ENCODE results near the gene WNK3.
"Not testable (repeated sequence)": the region's sequence is repeated elsewhere in the genome, so short reads cannot be mapped to it uniquely, and the experiment has no call there.

WNK3 gene

DNA sequence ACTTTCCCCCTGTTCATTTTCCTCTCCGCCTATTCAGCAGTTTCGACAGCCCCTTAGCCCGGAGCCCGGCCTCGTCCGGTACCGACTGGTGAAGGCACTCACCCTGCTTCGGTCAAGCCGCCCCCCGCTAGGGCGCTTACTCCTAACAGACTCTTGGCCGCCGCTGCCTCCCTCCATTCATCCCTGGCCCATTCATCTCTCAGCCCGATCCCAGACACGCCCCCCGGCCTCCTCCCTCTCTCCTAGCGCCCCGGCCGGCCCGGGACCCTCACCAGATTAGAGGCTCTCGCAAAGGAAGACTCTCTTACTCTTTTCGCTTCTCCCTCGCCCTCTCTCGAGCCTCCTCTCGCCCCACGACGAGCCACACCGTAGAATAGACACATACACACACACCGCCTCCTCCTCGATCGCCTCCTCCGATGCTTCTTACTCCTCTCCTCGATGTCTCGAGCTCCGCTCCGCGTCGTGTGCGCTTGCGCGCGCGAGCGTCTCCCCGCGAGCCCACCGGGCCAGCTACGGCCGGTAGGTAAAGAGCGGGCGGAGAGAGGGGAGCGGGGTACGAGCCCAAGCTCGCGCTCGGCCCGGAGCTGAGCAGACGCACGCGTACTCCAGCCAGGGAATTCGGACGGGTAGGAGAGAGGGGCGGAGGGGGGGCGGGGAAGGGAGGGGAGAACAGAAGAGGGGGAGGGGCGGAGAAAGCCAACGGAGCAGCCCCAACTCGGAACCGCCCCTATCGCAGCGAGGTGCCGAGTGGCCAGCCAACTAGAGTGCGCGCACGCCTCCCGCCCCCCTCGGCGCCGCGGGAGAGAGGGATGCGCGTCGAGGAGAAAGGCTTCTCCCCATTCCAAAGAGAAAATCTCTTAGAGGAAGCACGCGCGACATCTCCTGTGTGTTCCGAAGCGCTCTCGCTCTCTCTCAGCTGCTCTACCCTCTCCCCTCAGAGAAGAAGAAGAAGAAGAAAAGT lies at the start of gene WNK3:
TSS of gene WNK3 (minus strand) at position 633 of the 964 bp plus-strand sequence.
- Histone ChIP-seq H3K9ac (no peak within 1 kb of the TSS), H3K36me3 (no peaks in the 10 kb centered on the region), H3K27me3 (peaks cover 66 to 95% (median 84%) of the 10 kb centered on the region in 11 experiments), H3K27ac (no peak within 1 kb of the TSS), H4K20me1 (no peaks in the 10 kb centered on the region), H3K9me3 (replicated peaks in 1 of 11) (peaks cover 13 to 32% (median 19%) of the 10 kb centered on the region in 11 experiments), H3K4me1 (no peaks in the 10 kb centered on the region), H3K4me2 (no peak within 1 kb of the TSS), H3K4me3 (no peak within 1 kb of the TSS)
- TF ChIP-seq Cebpa-rat (IDR thresholded peaks at IDR 0.05): no peak

DNA sequence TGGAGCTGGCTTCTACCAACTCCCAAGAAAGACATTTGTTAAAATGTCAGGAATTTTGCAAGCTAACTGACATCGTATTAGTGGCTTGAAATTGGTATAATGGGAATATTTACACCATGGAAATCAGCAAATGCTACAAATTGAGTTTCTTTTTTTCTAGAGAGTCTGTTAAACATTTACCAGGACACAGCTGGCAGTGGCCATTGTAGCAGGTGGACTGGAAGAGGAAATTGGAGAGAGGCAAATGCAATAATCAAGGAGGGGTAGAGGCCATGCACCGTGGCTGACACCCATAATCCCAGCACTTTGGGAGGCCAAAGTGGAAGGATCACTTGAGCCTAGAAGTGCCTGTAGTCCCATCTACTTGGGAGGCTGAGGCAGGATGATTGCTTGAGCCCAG lies 49.4 kb upstream of the WNK3 start:
- peaks cover 0 to 30% (median 0%) of the 10 kb centered on the region in 11 experiments; a peak in 6 of 22 replicates for H4K20me1 ChIP-seq
- TF ChIP-seq Cebpa-rat (IDR thresholded peaks at IDR 0.05): no peak
- H3K4me2 ChIP-seq: no peak overlapping the region
- no peak overlapping the region for H3K27ac ChIP-seq
- H3K36me3 ChIP-seq: no peaks in the 10 kb centered on the region
- no peak overlapping the region for H3K9ac ChIP-seq
- peaks cover 65 to 98% (median 90%) of the 10 kb centered on the region in 11 experiments for H3K27me3 ChIP-seq
- H3K9me3 ChIP-seq (replicated peaks in 1 of 11): no peaks in the 10 kb centered on the region
- no peak overlapping the region for H3K4me3 ChIP-seq
- H3K4me1 ChIP-seq: peaks cover 0 to 25% (median 14%) of the 10 kb centered on the region in 10 experiments; a peak in 14 of 20 replicates

DNA sequence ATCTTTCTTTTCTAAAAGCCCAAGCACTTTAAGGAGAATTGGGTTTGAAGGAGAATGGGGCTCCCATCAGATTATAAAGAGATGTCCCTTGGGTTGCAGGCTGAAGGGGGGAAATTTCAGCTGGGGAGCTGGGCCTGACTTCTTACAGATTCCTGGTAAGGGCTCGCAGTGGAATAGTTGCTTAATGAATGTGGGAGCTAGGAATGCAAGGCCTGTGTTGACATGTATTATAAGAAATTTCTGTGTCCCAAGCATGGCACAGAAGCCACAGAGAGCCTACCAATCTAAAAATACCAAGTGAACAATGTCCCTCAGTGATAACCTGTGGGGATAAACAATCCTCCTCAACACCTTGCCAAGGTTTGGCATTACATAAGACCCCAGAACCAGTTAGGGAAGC lies 39.3 kb upstream of the WNK3 start:
- TF ChIP-seq Cebpa-rat (IDR thresholded peaks at IDR 0.05): no peak
- Histone ChIP-seq H3K4me2 (no peak overlapping the region), H3K4me3 (no peak overlapping the region)

DNA sequence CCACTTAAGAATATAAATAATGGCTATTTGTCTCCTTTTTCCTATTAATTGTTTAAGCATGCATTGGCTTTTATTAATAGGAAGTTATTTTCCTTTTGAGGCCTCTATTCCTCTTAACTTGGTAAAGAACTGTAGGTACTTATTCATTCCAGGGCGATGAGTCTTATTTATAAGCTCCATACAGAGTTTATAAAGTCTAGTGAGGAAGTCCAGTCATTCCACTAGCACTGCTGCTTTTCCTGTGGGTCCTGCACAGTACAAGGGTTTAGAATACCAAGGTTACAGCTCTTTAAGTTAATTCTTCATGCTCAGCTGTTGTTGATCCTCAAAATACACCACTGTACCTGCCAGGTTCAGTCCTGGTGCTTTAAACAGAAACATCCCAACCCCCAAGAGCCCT lies 28.5 kb upstream of the WNK3 start:
- no peak overlapping the region for H3K4me3 ChIP-seq
- H3K9me3 ChIP-seq (replicated peaks in 1 of 11): 0 out of 22 replicates have a peak, but pooled peaks cover 0 to 2% (median 0%) of the 10 kb centered on the region in 11 experiments
- no peak overlapping the region for H3K27ac ChIP-seq
- no peaks in the 10 kb centered on the region for H3K4me1 ChIP-seq
- no peak for TF ChIP-seq Cebpa-rat (IDR thresholded peaks at IDR 0.05)
- no peaks in the 10 kb centered on the region for H3K36me3 ChIP-seq
- no peaks in the 10 kb centered on the region for H4K20me1 ChIP-seq
- peaks cover 6 to 53% (median 32%) of the 10 kb centered on the region in 11 experiments; a peak in 19 of 22 replicates for H3K27me3 ChIP-seq
- H3K9ac ChIP-seq: no peak overlapping the region
- no peak overlapping the region for H3K4me2 ChIP-seq

More for the DNA sequence above, 39.3 kb upstream of the WNK3 start:
- peaks cover 0 to 23% (median 6%) of the 10 kb centered on the region in 11 experiments; a peak in 17 of 22 replicates for H3K27me3 ChIP-seq
- no peak overlapping the region for H3K9ac ChIP-seq
- no peaks in the 10 kb centered on the region for H3K4me1 ChIP-seq
- no peaks in the 10 kb centered on the region for H3K9me3 ChIP-seq (replicated peaks in 1 of 11)
- H3K27ac ChIP-seq: no peak overlapping the region
- H3K36me3 ChIP-seq: no peaks in the 10 kb centered on the region
- no peaks in the 10 kb centered on the region for H4K20me1 ChIP-seq

DNA sequence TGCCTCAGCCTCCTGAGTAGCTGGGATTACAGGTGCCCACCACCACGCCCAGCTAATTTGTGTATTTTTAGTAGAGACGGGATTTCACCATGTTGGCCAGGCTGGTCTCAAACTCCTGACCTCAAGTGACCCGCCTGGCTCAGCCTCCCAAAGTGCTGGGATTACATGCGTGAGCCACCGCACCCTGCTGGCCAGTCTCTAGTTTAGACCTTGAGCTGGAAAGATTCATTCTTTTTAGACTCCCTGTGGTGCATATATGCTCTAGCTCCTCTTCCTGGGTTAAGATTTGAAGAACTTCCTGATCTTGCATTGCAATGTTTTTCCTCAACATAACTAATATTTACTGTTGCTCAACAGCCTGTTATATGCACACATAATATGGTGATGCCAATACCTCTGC lies 26.8 kb upstream of the WNK3 start:
- not testable (repeated sequence) for H3K27ac ChIP-seq, H3K4me3 ChIP-seq, H3K4me1 ChIP-seq, H4K20me1 ChIP-seq, H3K4me2 ChIP-seq, H3K9ac ChIP-seq, H3K36me3 ChIP-seq
- Histone ChIP-seq H3K9me3 (replicated peaks in 1 of 11) (peaks cover 0 to 18% (median 1%) of the 10 kb centered on the region in 11 experiments; a peak in 8 of 22 replicates), H3K27me3 (peaks cover 6 to 50% (median 24%) of the 10 kb centered on the region in 11 experiments; a peak in 19 of 22 replicates)

DNA sequence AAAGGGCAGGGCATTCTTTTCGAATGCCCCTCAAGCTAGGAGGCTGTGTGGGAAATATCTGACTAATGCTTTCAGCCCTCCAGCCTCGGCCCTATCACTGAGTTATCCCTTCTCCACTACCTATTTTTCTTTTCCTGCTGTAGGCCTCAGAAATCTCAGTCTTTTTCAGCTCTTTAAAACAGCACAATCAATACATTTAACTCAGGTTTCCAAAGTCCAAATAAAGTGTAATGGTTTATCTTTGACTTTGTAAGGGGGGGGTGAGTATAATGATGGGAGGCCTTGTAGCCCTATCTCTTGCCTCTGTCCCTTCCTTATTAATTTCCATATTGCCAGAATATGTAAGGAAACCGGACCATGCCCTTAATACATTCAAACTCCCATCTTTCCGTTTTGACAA lies 1.6 kb upstream of the WNK3 start:
- no peak overlapping the region for H3K4me2 ChIP-seq
- no peak for TF ChIP-seq Cebpa-rat (IDR thresholded peaks at IDR 0.05)
- peaks cover 10 to 27% (median 14%) of the 10 kb centered on the region in 11 experiments; a peak in 21 of 22 replicates for H3K9me3 ChIP-seq (replicated peaks in 1 of 11)
- no peak overlapping the region for H3K9ac ChIP-seq
- no peaks in the 10 kb centered on the region for H4K20me1 ChIP-seq
- H3K36me3 ChIP-seq: no peaks in the 10 kb centered on the region
- H3K4me1 ChIP-seq: no peaks in the 10 kb centered on the region
- H3K27ac ChIP-seq: no peak overlapping the region
- no peak overlapping the region for H3K4me3 ChIP-seq
- H3K27me3 ChIP-seq: peaks cover 83 to 95% (median 91%) of the 10 kb centered on the region in 11 experiments

DNA sequence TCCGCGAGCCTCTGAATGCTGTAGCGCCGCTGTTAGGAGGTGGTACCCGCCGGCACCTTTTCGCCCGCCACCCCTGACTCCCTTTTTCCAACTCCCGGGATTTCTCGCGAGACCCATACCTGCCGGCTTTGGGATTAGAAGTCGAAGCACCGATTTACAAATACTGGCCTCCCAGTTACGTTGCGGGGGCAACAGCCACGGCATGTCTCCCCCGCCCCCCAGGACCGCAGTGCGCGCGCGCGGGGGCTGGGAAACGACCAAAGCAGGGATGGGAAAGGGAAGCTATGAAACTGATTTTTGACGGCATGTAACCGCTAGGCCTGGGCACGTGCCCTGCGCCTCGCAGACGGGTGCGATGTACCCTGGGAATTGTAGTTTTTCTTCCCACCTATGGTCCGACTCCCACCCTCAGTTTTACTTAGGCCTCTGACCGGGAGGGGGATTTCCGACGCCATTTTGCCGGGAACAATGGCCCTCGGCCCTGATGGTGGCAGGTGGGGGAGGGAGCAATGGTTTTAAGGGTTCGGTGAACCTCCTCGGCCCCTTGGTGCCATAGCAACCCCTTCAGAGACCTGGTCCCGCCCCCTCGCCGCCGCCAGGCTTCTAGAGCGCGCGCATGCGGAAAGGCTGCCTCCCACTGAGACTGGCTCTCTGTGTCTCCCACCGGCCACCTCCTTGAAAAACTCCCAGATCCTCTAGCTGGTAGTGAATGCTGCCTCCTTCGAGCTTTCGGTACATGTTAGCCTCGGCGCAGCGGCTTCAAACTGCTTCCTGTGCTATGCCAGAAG lies 772 bp upstream of the WNK3 start:
- peaks cover 75 to 95% (median 89%) of the 10 kb centered on the region in 11 experiments for H3K27me3 ChIP-seq
- H4K20me1 ChIP-seq: no peaks in the 10 kb centered on the region
- H3K4me2 ChIP-seq: no peak overlapping the region
- H3K36me3 ChIP-seq: no peaks in the 10 kb centered on the region
- no peak overlapping the region for H3K9ac ChIP-seq
- H3K4me3 ChIP-seq: no peak overlapping the region
- TF ChIP-seq Cebpa-rat (IDR thresholded peaks at IDR 0.05): no peak
- H3K27ac ChIP-seq: no peak overlapping the region
- H3K4me1 ChIP-seq: no peaks in the 10 kb centered on the region
- H3K9me3 ChIP-seq (replicated peaks in 1 of 11): peaks cover 10 to 27% (median 14%) of the 10 kb centered on the region in 11 experiments; a peak in 21 of 22 replicates

DNA sequence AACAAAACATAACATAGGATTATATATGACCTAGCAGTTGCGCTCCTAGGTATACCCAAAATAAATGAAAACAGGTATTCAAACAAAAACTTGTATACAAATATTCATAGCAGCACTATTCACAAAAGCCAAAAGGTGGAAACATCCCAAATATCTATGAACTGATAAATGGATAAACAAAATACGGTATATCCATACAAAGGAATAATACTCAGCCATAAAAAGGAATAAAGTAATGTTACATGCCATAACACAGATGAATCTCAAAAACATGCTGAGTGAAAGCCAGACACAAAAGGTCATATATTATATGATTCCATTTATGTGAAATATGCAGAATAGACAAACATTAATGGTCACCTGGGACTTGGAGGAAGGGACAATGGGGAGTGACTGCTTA lies 5.2 kb downstream of the WNK3 start:
- no peaks in the 10 kb centered on the region for H3K4me1 ChIP-seq
- no peak for TF ChIP-seq Cebpa-rat (IDR thresholded peaks at IDR 0.05)

DNA sequence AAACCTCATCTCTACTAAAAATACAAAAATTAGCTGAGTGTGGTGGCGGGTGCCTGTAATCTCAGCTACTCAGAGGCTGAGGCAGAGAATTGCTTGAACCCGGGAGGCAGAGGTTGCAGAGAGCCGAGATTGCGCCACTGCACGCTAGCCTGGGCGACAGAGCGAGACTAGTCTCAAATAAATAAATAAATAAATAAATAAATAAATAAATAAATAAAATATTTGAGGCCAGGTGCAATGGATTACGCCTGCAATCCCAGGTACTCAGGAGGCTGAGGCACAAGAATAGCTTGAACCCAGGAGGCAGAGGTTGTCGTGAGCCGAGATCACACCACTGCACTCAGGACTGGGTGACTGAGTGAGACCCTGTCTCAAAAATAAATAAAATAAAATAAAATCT lies 20.5 kb downstream of the WNK3 start:
- not testable (repeated sequence) for H3K9ac ChIP-seq; H3K4me1 ChIP-seq; H3K27ac ChIP-seq; H3K4me3 ChIP-seq; H3K4me2 ChIP-seq; H4K20me1 ChIP-seq; H3K36me3 ChIP-seq; H3K9me3 ChIP-seq (replicated peaks in 1 of 11)
- peaks cover 40 to 93% (median 80%) of the 10 kb centered on the region in 11 experiments for H3K27me3 ChIP-seq

More for the DNA sequence above, 5.2 kb downstream of the WNK3 start:
- H3K9me3 ChIP-seq (replicated peaks in 1 of 11): peaks cover 11 to 29% (median 18%) of the 10 kb centered on the region in 11 experiments
- no peak overlapping the region for H3K4me3 ChIP-seq
- no peaks in the 10 kb centered on the region for H4K20me1 ChIP-seq
- no peak overlapping the region for H3K9ac ChIP-seq
- H3K27ac ChIP-seq: no peak overlapping the region
- peaks cover 24 to 84% (median 59%) of the 10 kb centered on the region in 11 experiments for H3K27me3 ChIP-seq
- no peaks in the 10 kb centered on the region for H3K36me3 ChIP-seq
- H3K4me2 ChIP-seq: no peak overlapping the region
